ENCODE results near the gene GAL.

- TF ChIP-seq, protein P1, sequence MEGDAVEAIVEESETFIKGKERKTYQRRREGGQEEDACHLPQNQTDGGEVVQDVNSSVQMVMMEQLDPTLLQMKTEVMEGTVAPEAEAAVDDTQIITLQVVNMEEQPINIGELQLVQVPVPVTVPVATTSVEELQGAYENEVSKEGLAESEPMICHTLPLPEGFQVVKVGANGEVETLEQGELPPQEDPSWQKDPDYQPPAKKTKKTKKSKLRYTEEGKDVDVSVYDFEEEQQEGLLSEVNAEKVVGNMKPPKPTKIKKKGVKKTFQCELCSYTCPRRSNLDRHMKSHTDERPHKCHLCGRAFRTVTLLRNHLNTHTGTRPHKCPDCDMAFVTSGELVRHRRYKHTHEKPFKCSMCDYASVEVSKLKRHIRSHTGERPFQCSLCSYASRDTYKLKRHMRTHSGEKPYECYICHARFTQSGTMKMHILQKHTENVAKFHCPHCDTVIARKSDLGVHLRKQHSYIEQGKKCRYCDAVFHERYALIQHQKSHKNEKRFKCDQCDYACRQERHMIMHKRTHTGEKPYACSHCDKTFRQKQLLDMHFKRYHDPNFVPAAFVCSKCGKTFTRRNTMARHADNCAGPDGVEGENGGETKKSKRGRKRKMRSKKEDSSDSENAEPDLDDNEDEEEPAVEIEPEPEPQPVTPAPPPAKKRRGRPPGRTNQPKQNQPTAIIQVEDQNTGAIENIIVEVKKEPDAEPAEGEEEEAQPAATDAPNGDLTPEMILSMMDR (conservative IDR thresholded peaks at IDR 0.05; ENCODE audit: low read length): no peak
- TF ChIP-seq EZH2phosphoT487 (IDR thresholded peaks at IDR 0.05; ENCODE audit: borderline replicate concordance): no peak
These were observed 584 bp upstream of the GAL start for GRCh38 chr11:68683536-68684384.
